NCI-H1417 treated with DMSO at 0.1 percent for 48 hours (cell line): Measurements from ENCODE around the gene PLA1A.

Source experiments
- DNase-seq: peaks from one replicate; lab custom pipeline; 2025; lab: John Stamatoyannopoulos, UW

Gene PLA1A

DNA sequence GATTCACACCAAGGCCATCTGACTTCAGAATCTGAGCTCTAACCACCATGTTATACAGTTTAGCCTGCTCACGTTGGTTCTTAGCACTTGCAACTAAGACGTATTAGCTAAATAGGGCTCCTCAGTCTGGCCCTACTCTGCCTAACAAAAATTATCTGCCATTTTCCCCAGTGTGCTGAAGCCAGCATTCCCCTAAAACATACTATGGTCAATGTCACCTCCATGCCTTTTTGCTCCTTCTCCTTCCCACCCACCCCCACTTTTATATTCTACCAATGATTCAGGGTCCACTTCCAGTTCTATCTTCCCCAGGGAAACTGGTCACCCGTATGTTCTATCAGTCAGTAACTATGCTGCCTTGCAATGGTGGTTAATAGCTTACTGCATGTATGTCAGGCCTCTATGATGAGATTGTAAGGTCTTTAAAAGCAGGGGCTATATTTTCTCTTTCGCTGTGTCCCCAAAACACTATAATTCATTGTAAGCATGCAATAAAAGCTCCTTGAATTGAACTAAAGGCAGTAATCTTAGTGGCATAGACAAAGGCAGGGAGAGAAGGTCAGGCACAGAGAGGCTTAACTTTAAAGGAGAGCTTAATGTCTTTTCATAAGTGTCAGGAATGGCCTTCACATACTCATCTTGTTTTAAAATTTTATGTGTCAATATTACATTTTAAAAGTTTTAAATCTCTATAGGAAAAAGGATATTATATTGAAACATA, 39.4 kb downstream of the PLA1A start:
- no peak for DNase-seq

DNA sequence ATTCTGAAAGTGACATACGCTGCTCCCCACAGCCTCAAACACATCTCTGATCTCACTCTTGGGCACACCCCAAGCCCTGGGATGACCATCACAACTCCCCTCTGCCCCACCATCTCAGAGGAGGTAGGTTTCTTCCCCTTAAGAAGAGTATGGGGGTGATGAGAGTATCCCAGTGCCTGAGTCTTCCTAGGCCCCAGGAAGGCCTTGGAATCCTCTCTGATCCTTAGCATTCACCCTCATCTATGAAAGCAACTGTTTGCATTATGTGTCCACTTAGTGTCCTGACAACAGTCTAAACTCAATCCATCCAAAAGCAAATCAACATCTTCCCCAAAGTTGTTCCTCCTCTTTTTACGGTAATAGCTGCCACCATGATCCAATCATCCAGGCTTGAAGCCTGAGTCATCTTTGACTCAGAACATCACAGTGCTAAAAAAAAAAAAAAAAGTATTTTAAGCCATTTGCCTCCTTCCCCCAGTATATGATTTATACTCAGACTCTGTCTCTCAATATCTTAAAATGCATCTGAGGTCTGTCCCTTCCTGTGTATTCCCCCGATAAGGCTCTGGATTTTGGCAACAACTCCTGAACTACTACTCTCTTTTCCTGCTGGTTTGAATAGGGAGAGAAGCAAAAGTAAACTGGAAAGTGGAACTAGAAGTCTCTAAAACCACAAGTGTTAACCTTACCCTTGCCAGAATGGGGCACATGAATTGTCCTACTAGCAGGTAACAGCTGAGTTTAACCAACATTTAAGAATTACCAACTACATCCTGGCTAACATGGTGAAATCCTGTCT, 40.2 kb downstream of the PLA1A start:
- no peak for DNase-seq

DNA sequence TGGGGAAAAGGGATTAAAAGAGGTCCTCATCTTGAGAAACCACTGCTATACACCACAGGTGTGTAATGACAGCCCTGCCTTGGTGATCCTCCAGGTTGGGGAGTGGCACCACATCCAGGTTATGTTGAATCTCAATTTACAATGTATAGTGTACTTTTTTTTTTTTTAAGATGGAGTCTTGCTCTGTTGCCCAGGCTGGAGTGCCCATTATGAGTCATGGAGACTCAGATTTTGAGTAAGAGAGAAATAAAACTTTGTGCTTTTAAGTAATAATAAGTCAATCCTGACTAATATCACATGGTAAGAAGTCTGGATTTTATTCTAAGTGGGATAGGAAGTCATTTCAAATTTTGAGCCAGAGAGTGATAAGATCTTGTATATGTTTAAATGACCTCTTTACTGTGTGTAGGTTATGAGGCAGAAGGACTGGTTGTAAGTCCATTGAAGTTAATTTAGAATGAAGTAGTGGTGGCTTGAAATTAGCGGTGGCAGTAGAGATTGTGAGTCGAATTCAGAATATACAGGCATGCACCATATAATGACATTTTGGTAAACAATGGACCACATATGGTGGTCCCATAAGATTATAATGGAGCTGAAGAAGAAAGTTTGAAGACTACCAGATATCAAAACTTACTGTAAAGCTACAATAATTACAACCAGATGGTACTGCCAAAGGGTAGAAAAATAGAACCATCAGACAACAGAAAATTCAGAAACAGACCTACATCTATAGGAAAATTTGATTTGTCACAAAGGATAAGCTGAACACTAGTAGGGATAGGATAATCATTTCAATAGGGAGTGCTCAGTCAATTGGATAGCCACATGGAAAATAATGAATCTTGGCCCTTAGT, 42.0 kb downstream of the PLA1A start:
- DNase-seq, result no peak

DNA sequence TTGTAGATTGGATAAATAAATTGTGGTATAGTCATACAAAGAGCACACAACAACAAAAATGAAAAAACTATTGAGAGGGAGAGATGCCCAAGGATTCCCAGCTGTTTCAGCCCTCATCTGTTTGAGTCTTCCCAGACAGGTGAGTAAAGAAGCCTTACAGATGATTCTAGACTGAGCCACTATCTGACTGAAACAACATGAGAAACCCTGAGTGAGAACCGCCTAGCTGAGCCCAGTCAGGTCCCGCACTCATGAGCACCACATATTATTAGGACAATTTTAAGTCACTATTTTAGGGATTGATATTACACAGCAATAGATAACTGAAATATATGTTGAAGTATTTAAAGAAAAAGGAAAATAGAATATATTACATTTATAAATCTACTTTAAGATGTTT, 43.7 kb downstream of the PLA1A start:
- no peak for DNase-seq

DNA sequence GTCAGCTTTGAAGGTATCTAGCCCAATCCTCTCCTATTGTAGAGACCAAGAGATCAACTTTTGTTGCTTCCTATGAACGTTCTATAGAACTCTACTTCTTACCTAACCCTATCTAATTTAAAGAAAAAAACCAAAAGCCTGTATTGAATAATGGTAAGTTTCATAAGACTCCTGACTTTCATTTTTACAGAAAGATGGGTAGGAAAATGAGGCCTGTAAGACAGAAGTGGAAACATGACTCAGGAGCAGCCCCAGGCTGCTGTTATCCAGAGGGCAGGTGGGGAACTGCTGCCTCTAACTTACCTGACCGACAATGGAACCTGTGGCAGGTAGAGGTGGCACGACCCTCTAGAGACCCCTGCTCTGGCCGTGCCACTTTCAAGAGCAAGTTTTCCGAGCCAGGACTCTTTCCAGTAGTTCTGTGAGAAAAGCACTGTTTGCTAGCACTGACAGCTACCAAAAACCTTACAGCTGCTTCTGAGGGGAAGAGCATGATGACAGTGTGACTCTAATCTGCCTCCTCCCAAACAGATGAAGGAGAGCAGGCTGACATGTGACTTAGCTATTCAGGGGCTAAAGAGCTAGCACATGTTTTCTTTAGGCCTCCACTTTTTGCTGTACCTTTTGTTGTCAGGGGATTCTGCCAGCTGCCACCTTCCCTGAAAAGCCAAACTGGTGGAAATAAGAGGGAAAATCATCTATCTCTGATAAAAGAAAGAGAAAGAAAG, 45.2 kb downstream of the PLA1A start:
- DNase-seq, result no peak

DNA sequence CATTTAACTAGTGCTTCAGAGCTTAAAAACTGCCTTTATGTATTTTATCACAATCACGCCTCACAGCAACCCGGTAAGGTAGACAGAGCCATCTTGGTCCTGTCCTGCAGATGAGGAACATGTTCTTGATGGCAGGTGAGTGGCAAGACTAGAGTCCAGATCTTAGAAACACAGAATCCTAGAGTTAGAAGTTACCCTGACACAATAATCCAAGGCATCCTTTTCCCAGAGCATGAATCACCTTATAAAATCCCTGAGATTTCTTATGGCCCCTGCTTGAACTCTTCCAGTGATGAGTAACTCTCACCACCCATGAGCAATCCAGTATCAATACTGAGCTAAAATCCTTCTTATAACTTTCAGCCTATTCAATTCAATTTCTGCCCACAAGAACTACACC, 45.8 kb downstream of the PLA1A start:
- no peak for DNase-seq

DNA sequence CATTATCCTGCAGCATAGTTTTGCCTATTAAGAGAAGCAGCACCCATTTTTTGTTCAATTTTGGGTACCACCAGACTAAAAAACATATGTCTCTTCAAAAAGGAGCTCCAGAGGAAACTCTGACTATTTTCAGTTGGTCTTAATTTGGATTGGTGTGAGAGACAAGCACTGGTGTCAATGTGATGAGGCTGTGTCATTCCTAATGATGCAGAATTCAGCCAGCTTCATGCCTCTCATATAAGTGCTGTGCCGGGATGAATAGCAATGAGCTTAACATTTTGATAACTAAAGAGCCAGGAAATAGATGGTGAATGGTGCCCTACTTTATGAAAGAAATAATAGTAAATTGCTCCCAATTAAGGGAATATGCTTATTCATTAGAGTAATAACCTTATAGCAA, 46.8 kb downstream of the PLA1A start:
- DNase-seq, result no peak

DNA sequence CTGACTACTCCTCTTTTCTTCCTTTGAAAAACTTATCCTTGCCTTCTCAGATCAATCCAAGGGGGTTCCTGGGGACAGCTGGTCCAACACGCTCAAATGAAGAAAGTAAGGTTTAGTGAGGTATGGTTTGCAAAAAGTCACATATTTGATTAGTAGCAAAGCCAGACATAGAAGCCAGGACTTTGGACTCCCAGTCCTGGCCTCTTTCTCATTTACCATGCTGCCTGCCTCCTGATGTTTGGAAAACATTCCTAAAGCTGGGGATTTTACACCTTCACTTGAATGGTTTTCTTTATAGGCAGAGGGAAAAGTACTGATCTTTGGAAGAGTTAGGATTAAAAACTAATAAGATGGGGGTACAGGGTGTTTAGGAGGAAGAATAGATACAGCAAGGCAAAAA, 48.1 kb downstream of the PLA1A start:
- DNase-seq, result no peak

DNA sequence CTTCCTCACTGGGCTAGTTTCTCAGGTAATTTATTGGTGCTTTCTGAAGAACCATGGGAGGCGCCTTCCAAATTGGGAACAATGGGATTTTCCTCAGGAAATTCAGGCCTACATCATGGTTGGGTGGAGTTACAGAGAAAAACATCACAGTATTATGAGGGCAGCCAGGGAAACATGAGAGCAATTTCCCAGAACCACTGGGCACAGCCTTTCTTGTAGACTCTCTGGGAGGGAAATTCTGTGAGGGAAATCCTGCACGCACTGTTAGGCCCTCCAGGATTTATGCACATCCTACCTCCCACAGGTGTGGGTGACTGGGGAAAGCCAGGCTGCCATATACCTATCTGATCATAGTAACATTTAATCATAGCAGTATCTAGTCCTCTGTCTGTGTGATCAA, 49.5 kb downstream of the PLA1A start:
- DNase-seq, result no peak

DNA sequence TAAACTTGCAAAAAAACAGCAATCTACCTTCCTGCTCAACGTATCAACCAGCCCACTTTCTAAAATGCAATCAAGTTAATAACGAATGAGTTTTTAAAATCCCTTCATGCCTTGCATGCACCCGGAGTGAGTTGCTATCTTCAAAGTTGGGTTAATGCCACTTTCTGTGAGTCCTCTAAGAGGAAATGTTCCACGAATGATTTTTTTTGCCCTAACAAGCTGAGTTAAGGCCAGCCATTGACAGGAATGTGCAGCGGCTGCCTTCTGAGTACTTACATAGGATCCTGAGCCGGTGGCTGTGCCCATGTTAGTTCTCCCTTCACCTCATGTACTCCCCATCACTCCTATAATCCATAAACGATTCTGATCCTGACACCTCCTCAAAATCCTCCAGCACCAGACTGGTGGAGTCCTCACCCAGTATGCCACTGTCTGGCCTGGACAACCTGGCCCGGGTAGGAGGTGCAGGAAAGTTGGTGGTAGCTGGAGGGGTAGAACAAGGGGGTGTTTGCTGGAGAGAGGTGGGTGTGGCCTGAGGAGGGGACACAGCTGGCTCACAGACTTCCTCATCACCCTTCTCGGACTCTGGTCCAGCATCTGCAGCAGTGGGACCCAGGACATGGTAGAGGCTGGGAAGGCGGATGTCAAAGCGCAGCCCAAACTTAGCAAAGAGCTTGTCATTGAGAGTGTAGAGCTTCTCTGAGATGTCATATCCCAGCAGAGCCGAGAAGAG, 50.3 kb downstream of the PLA1A start:
- DNase-seq, result no peak

DNA sequence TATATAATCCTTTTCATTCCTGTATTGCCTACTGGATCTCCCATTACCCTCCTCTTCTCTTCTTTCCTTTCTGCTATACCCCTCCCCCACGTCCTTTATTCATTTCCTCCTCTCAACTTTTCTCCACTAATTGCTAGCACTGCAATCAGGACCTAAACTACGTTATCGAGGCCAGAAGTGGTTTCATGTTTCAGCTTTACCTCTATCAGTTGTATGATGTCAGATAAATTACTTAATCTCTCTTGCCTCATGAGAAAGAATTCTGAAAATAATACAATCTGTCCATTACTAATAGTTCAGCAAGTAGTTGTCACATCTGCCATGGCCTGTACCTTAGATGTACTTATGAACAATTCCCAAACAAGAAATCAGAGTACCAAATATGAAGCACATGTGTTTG, 52.1 kb downstream of the PLA1A start:
- DNase-seq, result no peak

DNA sequence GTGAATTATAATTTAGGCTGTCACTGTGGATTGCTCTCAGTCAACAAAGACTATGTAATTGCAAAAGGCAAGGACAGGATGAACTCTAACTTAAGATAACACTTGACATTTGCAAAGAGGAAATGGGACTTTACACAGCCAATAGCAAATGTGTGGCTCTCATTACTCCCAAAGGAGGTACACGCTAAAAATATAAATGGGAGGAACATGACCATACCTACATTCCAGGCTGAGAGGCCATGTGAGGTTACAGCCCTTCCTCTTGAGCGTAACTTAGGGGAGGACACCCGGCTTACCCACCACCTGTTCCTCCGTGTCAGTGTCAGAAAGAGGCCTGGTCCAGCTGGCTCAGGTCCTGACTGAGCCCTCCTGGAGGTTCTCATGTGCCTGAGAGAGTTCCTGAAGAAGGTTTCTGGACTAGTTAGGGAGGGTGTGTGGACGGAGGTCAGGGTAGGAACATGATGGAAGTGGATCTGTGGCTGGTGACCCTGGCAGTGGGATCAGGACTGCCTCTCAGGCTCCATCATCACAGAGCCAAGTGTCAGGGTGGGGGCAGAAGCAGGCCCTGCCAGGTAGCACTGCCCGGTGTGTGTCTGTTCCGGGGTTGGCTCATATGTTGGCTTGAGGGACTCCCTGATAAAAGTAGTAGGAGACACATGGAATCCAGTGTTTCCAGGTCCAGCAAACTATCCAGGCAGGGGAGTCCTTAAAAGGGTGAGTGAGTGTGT, 54.8 kb downstream of the PLA1A start:
- DNase-seq, result no peak

DNA sequence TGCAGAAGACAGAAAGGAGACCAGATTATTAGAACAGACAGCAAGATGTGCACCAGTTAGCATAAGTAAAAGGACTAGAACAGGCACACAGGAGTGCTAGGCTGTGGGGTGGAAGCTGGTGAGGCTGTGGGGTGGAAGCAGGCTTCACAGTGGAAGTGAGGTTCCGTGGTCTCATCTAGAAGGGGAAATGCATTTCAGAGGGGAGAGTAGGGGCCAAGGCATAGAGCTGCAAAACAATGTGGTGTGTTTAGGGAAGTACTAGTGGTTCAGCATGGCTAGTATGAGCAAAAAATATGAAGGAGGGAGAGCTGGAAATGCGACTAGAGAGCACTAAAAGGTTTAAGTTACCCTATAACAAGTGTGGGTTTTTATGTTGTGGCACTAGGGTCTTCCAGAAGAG, 56.2 kb downstream of the PLA1A start:
- DNase-seq, result no peak

DNA sequence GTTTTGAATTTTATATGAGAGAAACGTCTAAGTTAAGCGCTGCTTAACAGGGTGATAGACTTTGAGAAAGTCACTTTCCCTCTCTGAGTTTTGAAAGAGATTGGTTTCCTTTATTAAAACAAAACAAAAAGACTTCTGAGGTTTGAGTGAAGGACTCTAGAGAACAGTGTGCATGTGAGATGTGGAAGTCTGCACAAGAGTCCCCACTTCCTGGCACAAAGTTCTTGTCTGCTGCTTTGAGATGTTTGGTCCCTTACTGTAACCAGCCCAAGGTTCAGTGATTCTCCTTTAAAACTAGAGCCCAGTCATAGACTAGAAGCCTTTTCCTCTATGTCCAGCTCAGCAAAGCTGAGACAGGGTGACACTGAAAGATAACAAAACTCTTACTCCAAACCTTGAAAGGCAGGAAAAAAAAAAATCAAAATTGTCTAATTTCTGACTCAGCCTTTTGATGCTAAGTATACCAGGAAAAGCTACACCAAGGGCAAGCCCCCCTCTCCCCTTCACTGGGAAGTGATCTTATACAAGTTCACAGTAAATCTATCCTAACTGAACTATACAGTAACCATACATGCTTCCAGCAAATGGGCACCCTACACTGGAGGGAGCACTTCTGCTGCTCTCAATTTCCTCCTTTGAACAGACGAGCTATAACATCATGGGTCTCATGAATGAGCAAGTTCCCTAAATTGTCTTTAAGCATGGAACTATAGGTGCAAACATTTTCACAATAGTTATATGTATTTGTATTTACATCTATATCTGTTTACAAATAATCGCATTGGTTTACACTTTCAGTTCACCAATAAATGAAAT, 60.4 kb downstream of the PLA1A start:
- no peak for DNase-seq

DNA sequence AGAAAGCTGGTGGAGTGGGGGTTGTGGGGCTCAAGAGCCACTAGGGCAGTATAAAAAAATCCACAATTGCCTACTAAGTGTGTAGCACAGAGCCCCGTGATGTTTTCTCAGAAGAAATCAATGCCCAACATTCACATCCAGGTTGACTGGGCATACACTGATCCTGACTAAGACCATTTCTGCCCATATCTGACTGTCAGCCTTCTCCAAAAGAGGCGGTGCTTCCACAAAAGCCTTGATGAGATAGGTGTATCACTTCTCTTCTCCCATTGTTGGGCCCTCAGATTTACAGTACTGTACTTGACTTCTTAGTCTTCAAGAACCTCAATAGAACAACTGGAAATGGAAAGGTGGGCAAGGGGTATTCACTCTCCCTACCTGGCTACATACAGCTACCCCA, 61.3 kb downstream of the PLA1A start:
- no peak for DNase-seq

DNA sequence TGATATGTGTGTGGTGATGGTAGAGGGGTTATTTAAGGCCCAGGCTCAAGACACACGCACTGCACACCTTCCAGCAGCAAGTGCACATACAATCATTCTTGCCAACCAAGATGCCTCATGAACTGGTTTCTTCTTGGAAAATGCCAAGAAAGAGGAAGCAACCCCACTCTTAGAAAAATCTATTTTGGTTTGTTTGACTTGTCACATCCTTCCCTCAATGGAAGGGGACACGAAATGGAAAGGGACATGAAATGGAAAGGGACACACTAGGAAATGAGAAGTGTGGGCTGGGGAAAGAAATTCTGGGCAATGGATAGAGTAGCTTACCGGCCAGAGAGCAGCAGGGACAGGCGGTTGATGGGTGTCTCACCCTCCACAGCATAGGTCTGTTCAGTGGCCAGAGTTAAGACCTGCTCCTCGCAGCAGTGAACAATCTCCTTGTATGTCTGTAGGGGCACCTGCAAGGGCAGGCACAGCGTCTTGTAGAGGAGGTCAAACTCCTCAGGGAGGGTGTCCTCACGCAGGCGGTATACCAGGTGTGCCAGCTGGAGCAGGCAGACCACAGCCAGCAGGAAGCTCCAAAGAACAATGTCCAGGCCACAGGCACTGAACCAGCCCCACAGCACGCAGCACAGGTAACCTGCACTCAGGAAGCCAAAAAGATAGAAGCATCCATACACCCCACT, 62.1 kb downstream of the PLA1A start:
- DNase-seq, result no peak

DNA sequence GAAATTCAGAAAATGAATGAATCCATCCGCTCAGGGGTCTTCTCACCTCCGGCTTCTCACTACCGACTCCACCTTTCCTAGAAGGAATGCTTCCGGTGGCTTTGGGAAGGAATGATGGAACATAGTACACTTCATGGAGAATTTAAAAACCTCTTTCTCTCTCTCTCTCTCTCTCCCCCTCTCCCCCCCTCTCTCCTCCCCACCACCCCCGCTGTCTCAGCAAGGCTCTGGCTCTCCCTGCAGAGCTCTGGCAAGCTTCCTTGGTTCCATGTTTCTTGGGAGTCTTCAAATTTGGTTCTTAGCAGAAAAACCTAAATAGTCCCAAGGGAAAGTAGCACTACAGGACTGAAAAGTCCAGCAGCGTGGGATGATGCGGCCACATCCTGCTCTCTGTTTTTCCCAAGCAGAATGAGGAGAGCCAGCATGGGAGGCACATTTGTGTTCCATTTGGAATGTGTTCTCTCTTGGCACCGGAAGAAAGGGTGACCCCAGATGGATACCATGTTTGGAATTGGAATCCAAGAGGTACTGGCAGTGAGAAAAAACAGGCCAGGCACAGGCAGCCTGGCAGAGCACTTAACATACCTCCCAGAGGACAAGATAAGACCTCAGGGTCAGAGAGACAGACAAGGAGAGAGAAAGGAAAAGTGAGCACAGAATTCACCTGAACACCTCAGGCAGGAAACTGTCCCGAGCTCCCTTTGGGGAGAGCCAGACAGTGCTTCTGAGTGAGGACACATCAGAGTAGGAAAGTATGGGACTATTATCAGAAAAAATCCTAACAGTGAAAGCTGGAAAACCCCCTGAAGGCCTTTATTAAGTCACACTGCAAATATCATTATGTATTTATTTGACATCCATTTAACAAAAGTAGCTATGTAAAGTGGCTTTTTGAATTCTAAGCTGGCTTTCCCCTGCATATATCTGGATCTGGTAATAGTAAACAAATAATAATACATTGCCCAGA, 63.1 kb downstream of the PLA1A start, which contains the start of gene POPDC2:
TSS of gene POPDC2 (minus strand) at position 116 of the 967 bp plus-strand sequence. CDS start 166 bp downstream, outside the sequence.
- DNase-seq, result no peak
